ENCODE results near the gene OTUD1.

DNA sequence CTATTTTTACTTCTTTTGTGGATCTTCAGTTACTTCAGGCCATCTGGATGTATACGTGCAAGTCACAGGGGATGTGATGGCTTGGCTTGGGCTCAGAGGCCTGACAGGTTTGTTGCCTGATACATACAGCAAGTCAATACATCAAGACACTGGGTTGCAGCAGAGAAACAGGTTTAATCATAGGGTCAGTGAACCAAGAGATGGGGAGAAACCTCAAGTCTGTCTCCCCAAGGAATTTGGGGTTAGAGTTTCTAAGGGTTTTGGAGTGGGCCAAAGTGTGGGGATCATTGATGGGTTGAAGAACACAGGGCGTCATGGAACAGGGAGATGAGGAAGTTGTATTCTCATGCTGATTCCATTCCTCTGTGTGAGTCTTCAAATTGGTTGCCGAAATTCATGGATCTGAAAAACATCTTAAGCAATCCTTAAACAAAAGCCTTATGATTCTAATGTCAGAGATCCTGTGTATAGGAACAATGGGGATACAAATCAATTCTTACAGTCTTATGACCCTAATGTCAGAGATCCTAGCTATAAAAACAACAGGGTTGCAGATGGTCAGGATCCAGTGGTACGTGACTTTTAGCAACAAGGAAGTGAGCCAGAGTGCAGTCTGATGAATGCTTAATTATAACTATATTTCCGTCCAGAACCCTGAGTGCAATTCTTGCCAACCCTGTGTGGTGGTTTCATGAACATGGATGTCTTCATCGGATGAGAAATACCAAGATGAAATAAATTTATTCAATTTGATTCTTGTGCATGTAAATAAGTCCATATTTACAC, 18.9 kb downstream of the OTUD1 start:
- TF ChIP-seq, protein P1, sequence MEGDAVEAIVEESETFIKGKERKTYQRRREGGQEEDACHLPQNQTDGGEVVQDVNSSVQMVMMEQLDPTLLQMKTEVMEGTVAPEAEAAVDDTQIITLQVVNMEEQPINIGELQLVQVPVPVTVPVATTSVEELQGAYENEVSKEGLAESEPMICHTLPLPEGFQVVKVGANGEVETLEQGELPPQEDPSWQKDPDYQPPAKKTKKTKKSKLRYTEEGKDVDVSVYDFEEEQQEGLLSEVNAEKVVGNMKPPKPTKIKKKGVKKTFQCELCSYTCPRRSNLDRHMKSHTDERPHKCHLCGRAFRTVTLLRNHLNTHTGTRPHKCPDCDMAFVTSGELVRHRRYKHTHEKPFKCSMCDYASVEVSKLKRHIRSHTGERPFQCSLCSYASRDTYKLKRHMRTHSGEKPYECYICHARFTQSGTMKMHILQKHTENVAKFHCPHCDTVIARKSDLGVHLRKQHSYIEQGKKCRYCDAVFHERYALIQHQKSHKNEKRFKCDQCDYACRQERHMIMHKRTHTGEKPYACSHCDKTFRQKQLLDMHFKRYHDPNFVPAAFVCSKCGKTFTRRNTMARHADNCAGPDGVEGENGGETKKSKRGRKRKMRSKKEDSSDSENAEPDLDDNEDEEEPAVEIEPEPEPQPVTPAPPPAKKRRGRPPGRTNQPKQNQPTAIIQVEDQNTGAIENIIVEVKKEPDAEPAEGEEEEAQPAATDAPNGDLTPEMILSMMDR (IDR thresholded peaks at IDR 0.05), result no peak
- no peak for TF ChIP-seq POLR2A (IDR thresholded peaks at IDR 0.05)

Data from uterus (tissue), 2 donors.